ENCODE data around the gene COL15A1.

DNA sequence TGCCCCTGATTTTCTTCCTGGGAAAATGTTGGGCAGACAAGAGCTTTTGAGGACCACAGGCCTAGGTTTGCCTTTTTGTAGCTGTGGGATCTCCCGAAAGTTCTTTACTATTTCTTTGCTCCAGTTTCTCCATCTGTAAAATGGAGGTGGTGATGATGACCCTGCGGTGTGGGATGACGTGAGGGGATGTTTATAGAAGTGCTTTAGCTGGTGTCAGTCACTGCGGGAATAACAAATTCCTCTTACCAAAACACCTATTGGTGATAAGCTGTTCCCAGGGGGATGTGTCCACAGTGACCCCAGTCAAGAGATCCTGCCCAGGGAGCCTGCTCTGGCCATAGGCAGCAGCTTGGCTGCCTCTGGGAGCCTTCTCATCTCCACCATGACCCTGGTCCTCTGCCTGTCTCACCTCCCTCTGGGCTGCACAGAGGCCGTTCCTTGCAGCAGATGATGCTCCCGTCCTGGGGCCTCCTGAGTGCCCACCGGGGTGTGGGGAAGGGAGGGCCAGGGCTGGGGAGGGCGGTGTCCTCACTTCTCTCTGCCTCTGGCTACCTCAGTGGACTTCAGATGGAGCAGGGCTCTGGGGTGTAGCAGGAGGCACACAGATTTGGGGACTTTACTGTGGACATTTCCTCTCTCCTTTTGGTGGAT lies 77.2 kb downstream of the COL15A1 start:
- TF ChIP-seq SUZ12 (IDR thresholded peaks at IDR 0.05) (no peak), TARDBP (IDR thresholded peaks at IDR 0.05) (no peak), FOXM1 (IDR thresholded peaks at IDR 0.05; ENCODE audit: borderline replicate concordance) (no peak), BHLHE40 (IDR thresholded peaks at IDR 0.05; ENCODE audit: borderline replicate concordance) (no peak), NFRKB (IDR thresholded peaks at IDR 0.05) (no peak), ELF4 (IDR thresholded peaks at IDR 0.05) (no peak), HDGF (IDR thresholded peaks at IDR 0.05; ENCODE audit: borderline replicate concordance) (no peak), L3MBTL2 (conservative IDR thresholded peaks at IDR 0.05) (no peak), FOXK2 (IDR thresholded peaks at IDR 0.05) (no peak), LEF1 (IDR thresholded peaks at IDR 0.05; ENCODE audit: borderline replicate concordance) (no peak)
- TF ChIP-seq, protein P1, sequence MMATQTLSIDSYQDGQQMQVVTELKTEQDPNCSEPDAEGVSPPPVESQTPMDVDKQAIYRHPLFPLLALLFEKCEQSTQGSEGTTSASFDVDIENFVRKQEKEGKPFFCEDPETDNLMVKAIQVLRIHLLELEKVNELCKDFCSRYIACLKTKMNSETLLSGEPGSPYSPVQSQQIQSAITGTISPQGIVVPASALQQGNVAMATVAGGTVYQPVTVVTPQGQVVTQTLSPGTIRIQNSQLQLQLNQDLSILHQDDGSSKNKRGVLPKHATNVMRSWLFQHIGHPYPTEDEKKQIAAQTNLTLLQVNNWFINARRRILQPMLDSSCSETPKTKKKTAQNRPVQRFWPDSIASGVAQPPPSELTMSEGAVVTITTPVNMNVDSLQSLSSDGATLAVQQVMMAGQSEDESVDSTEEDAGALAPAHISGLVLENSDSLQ (IDR thresholded peaks at IDR 0.05): no peak
